GM12892 (cell line): Measurements from ENCODE around the gene TMEM141.

ENCODE experiments used
- POLR2A ChIP-seq: IDR thresholded peaks from 2 replicates; pipeline ENCODE4 v1.6.1; 2011; ENCODE audit warnings: low read depth, low read length, control low read depth
- POLR2AphosphoS5 ChIP-seq: IDR thresholded peaks from 2 replicates; pipeline ENCODE4 v1.6.1; 2011; ENCODE audit warnings: low read depth, low read length, control low read depth
- TAF1 ChIP-seq: IDR thresholded peaks from 2 replicates; pipeline ENCODE4 v1.6.1; 2011; ENCODE audit warnings: low read depth, mild to moderate bottlenecking, control low read depth, low read length, borderline replicate concordance

- no peak for TF ChIP-seq POLR2AphosphoS5
- TF ChIP-seq POLR2A = no peak
- TF ChIP-seq TAF1 = no peak
Observed at GRCh38 chr9:136840140-136840876, 49.2 kb downstream of the TMEM141 start.
